Renal cortical epithelial cell (primary cell): ENCODE results near the gene TAS1R3. TPM values are rescaled to one million over a fixed set of nuclear protein-coding genes. Genes with fewer than 3 reads are reported as not detected.
A peak's percentile ranks its signal among the peaks of the same experiment; 100 is the strongest.

Experiments
- DNase-seq: peaks from one replicate; pipeline ENCODE4 v3.0.0-alpha.2; 2011; ENCODE audit warnings: low read depth
- total RNA-seq: library from RNA; depleted of rRNA; stranded (reverse); fragments of >200 nt; gene quantifications from 2 replicates; pipeline ENCODE4 v1.2.3, GENCODE V29; 2014

The TAS1R3 gene
- 0.15 and 0.17 TPM in 2 replicates for total RNA-seq

DNA sequence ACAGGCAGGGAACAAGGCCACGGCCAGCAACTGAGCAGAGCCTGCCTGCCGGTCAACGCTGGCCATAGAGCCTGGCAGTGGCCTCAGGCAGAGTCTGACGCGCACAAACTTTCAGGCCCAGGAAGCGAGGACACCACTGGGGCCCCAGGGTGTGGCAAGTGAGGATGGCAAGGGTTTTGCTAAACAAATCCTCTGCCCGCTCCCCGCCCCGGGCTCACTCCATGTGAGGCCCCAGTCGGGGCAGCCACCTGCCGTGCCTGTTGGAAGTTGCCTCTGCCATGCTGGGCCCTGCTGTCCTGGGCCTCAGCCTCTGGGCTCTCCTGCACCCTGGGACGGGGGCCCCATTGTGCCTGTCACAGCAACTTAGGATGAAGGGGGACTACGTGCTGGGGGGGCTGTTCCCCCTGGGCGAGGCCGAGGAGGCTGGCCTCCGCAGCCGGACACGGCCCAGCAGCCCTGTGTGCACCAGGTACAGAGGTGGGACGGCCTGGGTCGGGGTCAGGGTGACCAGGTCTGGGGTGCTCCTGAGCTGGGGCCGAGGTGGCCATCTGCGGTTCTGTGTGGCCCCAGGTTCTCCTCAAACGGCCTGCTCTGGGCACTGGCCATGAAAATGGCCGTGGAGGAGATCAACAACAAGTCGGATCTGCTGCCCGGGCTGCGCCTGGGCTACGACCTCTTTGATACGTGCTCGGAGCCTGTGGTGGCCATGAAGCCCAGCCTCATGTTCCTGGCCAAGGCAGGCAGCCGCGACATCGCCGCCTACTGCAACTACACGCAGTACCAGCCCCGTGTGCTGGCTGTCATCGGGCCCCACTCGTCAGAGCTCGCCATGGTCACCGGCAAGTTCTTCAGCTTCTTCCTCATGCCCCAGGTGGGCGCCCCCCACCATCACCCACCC, at the start of gene TAS1R3:
Gene TAS1R3 (plus strand): TSS at position 213 of the 898 bp plus-strand sequence. CDS start 66 bp downstream, at position 279.
- no peak for DNase-seq

GRCh38 chr1:1281533-1282321, 49.4 kb upstream of the TAS1R3 start:
- peak; percentile 63 for DNase-seq

- no peak for DNase-seq
These were observed 48.1 kb upstream of the TAS1R3 start for GRCh38 chr1:1282998-1283397.

DNA sequence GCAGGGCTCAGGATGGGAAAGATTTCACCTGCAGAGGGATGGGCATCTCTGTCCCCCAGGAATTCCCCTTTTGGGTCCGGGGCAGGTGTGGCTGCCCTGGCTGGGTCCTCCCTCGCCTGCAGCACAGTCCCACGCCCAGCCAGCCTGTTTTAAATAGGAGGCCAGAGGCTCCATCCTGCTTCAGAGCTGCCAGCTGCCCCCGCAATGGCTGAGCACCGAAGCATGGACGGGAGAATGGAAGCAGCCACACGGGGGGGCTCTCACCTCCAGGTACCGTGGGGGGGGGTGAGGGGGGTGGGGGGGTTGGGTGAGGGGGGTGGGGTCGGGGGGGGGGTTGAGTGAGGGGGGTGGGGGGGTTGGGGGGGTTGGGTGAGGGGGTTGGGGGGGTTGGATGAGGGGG, 47.3 kb upstream of the TAS1R3 start:
- peak; percentile 43 for DNase-seq

GRCh38 chr1:1284221-1285101, 46.6 kb upstream of the TAS1R3 start:
- no peak for DNase-seq

DNA sequence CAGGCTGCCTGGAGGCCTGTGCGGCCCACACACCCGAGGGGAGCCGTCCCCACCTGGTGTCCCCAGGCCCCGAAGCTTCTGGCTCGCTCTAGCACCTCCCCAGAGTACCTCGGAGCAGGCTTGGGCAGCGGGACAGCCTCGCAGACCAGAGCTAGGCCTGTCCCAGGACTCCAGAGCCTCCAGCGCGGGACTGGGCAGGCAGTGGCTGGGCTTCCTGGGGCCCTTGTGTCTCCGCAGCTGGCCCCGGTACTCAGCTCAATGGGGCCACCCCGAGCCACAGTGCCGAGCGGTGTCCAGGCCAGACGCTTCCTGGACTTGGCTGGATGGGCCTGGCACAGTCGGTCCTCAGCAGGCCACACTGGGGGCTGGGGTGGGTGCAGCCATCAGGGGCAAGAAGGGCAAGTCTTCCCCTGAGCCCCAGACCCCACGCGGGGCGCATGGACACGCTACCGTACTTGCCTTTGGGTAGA, 45.9 kb upstream of the TAS1R3 start:
- no peak for DNase-seq

- DNase-seq, result no peak
These were observed 45.3 kb upstream of the TAS1R3 start for GRCh38 chr1:1285611-1286311.

DNA sequence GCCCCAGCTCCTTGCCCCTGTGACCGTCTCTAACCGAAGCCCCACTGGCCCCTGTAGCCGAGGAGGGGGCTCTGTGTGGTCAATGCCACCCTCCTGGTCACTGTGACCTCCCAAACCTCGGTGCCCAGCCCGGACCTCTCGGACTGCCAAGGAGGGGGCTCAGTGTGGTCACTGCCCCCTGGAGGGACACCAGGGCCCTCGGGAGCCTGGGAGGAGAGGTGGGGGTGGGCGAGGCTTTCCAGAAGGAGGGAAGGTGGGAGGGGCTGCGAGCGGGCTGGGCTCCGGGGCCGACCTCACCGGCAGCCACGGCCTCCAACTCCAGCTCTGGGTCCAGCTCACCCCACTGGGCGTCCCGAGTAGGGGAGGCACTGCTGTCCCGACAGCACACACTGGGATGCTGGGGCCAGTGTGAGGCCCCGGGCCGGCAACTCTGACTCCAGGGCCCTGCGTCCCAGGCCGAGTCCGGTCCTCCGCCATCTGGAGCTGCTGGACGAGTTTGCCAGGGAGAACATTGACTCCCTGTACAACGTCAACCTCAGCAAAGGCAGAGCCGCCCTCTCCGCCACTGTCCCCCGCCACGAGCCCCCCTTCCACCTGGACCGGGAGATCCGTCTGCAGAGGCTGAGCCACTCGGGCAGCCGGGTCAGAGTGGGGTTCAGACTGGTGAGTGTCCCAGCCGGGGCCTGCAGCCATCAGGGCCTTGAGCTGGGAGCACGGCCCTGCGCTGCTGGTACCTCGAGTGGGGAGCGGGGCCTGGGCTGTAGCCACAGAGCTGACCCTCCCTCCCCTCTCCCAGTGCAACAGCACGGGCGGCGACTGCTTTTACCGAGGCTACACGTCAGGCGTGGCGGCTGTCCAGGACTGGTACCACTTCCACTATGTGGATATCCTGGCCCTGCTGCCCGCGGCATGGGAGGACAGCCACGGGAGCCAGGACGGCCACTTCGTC, 44.5 kb upstream of the TAS1R3 start:
- no peak for DNase-seq

- DNase-seq, result no peak
These were observed 43.6 kb upstream of the TAS1R3 start for GRCh38 chr1:1287288-1288110.

GRCh38 chr1:1290238-1290731, 40.8 kb upstream of the TAS1R3 start:
- no peak for DNase-seq

GRCh38 chr1:1291023-1291528, 40.0 kb upstream of the TAS1R3 start:
- no peak for DNase-seq

GRCh38 chr1:1291548-1292441, 39.3 kb upstream of the TAS1R3 start:
- peak; percentile 63 for DNase-seq

GRCh38 chr1:1292442-1292779, 38.7 kb upstream of the TAS1R3 start:
- no peak for DNase-seq

DNA sequence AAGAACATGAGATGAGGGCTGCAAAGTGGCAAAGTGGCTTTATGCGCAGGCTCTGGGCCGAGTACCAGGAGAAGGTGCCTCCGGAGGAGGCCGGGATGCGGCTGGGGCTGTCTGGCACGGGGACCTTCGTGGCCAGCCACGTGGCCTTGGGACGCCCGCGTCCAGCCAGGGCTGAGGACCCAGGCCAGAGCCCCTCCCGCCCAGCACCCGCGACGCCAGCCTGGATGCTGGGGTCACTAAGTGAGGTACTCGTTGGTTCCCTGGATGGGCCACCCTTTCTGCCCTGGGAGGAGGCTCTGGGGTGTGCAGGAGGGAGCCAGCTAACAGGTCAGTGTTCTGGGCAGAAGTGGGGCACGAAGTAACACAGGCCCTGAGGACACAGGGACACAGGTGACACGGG, 38.2 kb upstream of the TAS1R3 start:
- no peak for DNase-seq

DNA sequence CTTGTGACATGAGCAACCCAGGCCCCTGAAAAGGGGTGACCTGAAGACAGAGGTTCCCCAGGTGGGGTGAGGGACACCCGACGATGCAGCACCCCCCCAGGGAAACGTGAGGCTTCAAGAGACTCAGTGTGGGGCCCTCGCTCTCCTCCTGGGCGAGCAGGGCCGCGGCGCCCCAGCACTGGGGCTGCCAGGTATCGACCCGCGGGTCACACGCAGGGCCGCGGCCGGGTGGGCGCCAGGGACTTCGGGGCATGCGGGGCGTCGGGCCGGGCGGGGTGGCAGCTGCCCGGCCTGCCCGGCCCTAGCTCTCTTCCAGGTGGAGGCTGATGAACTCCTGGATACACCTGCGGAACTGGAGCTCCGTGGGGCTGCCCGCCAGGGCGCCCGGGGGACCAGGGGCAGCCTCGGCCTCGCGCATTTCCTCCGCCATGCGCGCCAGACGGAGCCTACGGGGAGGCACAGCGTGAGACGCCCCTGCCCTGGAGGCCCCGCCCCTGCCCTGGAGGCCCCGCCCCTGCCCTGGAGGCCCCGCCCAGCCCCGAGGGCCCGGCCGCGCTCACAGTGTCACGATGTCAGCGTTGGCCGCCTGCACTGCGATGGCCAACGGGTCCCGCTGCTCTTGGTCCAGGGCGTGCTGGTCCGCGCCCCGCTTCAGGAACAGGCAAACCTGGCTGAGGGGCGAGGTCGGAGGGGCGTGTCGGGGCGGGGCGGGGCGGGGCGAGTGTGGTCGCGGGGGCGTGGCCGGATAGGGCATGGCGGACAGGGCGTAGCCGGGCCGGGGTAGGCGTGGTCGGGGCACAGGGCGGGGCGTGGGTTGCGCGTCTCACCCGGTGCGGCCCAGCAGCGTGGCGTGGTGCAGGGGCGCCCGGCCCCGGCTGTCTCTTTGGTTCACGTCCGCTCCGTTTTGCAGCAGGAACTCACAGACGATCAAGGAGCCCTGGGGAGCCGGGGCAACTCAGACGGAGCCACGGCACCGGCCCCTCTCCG, 37.5 kb upstream of the TAS1R3 start:
- no peak for DNase-seq

GRCh38 chr1:1294250-1294890, 36.7 kb upstream of the TAS1R3 start:
- no peak for DNase-seq
